Left lung (tissue), 10 donors: ENCODE results near the gene UGT1A5. TPM values are rescaled to one million over a fixed set of nuclear protein-coding genes. Genes with fewer than 3 reads are reported as not detected.
"Not testable (repeated sequence)": the region's sequence is repeated elsewhere in the genome, so short reads cannot be mapped to it uniquely, and the experiment has no call there.

Source experiments
- ATAC-seq: fragments of 200-7000 bp; cut with Tn5 transposase; one replicate; pipeline ENCODE4 v1.9.1; 2020; ENCODE audit warnings: moderate library complexity
- DNase-seq, 4 donors: peaks; one replicate each; pipeline ENCODE4 v3.0.0-alpha.2; 2013 to 2020
- H3K27ac ChIP-seq, 2 donors: fragments of 200-600 bp; sonication (generic) in 1 of 2; one replicate each; pipeline versions ENCODE4 v1.5.0 to v1.8.0; 2020 to 2021
- H3K27me3 ChIP-seq, 2 donors: fragments of 200-600 bp; sonication (generic) in 1 of 2; one replicate each; pipeline versions ENCODE4 v1.5.0 to v1.8.0; 2020 to 2021
- H3K36me3 ChIP-seq, 2 donors: fragments of 200-600 bp; sonication (generic) in 1 of 2; one replicate each; pipeline versions ENCODE4 v1.5.0 to v1.8.0; 2020 to 2021
- H3K4me1 ChIP-seq, 2 donors: fragments of 200-600 bp; one replicate each; pipeline ENCODE4 v1.8.0; 2021
- H3K4me3 ChIP-seq, 2 donors: fragments of 200-600 bp; sonication (generic) in 1 of 2; one replicate each; pipeline versions ENCODE4 v1.5.0 to v1.8.0; 2020 to 2021; ENCODE audit warnings: mild to moderate bottlenecking in 1 of 2
- H3K9me3 ChIP-seq, 2 donors: fragments of 200-600 bp; sonication (generic) in 1 of 2; one replicate each; pipeline versions ENCODE4 v1.5.0 to v1.8.0; 2020 to 2021
- CTCF ChIP-seq, 2 donors: fragments of 200-600 bp; sonication (generic) in 1 of 2; IDR thresholded peaks; one replicate each; pipeline versions ENCODE4 v1.5.0 to v1.8.0; 2021; ENCODE audit warnings: antibody characterized with exemption in 2 of 2
- intact Hi-C, 2 donors: fragments of 100-400 bp; cut with DNase I; formaldehyde crosslinking; loops; one replicate each; pipeline versions ENCODE4 v1.11.2 to v1.14.2; 2022
- polyA plus RNA-seq, 6 donors: library from polyadenylated mRNA; unstranded; fragments of 120-200 nt; gene quantifications; one replicate each; pipeline ENCODE4 v1.2.1, GENCODE V29; 2013; ENCODE audit not compliant: insufficient read length in 6 of 6
- total RNA-seq, 2 donors: library from RNA; stranded (reverse); fragmentation: NEBNext Ultra II Directional; extraction: Animal tissue kit (Norgen Biotek cat#: 25700); gene quantifications; one replicate each; pipeline ENCODE4 v1.2.1, GENCODE V29; 2021
- donor health status: DM: no; HTN: yes; CAD: no.
- donor health status: DM: no; HTN: no; CAD: no.

Gene UGT1A5
- total and polyA plus RNA-seq, 8 donors = 0.10 TPM; not detected in 7

GRCh38 chr2:233711312-233712008 lies 1.2 kb upstream of the UGT1A5 start:
- Histone ChIP-seq H3K27ac (no peak overlapping the region), H3K36me3 (no peaks in the 10 kb centered on the region), H3K4me3 (no peak overlapping the region), H3K27me3 (peaks cover 0 to 7% of the 10 kb centered on the region in 2 donors), H3K4me1 (no peaks in the 10 kb centered on the region), H3K9me3 (no peaks in the 10 kb centered on the region)
- intact Hi-C loops = no loop called here
- TF ChIP-seq CTCF (IDR thresholded peaks at IDR 0.05) = peak; percentile 76 to 82
- ATAC-seq = peak; percentile 98
- peak; percentile 57 to 90 (median 81) for DNase-seq

GRCh38 chr2:233713262-233713615 lies 532 bp downstream of the UGT1A5 start:
- DNase-seq = no peak
- no peak for ATAC-seq
- no peak overlapping the region for H3K27ac ChIP-seq
- H3K27me3 ChIP-seq = peaks cover 0 to 14% of the 10 kb centered on the region in 2 donors
- intact Hi-C loops = no loop called here
- H3K36me3 ChIP-seq = no peaks in the 10 kb centered on the region
- no peak overlapping the region for H3K4me3 ChIP-seq
- no peaks in the 10 kb centered on the region for H3K9me3 ChIP-seq
- no peaks in the 10 kb centered on the region for H3K4me1 ChIP-seq
- TF ChIP-seq CTCF (IDR thresholded peaks at IDR 0.05) = no peak

- Histone ChIP-seq H3K36me3 (no peaks in the 10 kb centered on the region), H3K9me3 (no peaks in the 10 kb centered on the region), H3K27me3 (peaks cover 0 to 15% of the 10 kb centered on the region in 2 donors), H3K4me1 (no peaks in the 10 kb centered on the region), H3K4me3 (no peak overlapping the region), H3K27ac (no peak overlapping the region)
- intact Hi-C loops = no loop called here
- TF ChIP-seq CTCF (IDR thresholded peaks at IDR 0.05) = no peak
- DNase-seq (no peak), ATAC-seq (no peak)
These were observed 1.4 kb downstream of the UGT1A5 start for GRCh38 chr2:233714121-233714520.

- Histone ChIP-seq H3K27ac (no peak within 1 kb of the TSS), H3K4me3 (no peak within 1 kb of the TSS), H3K4me1 (no peaks in the 10 kb centered on the region), H3K36me3 (no peaks in the 10 kb centered on the region), H3K27me3 (peaks cover 0 to 15% of the 10 kb centered on the region in 2 donors), H3K9me3 (no peaks in the 10 kb centered on the region)
- DNase-seq = no peak
- no peak for ATAC-seq
- intact Hi-C loops = no loop called here
- no peak for TF ChIP-seq CTCF (IDR thresholded peaks at IDR 0.05)
These were observed 5.8 kb downstream of the UGT1A5 start, which contains the start of gene UGT1A4 for GRCh38 chr2:233718552-233718951. Gene UGT1A4 (plus strand): TSS chr2:233718736. CDS start chr2:233718821, 85 bp downstream.

- DNase-seq (no peak), ATAC-seq (no peak)
- intact Hi-C loops = no loop called here
- H3K36me3 ChIP-seq = no peaks in the 10 kb centered on the region
- no peak for TF ChIP-seq CTCF (IDR thresholded peaks at IDR 0.05)
- no peak within 1 kb of the TSS for H3K4me3 ChIP-seq
- H3K27ac ChIP-seq = no peak within 1 kb of the TSS
- H3K9me3 ChIP-seq = no peaks in the 10 kb centered on the region
- no peaks in the 10 kb centered on the region for H3K4me1 ChIP-seq
- no peaks in the 10 kb centered on the region for H3K27me3 ChIP-seq
These were observed 16.1 kb downstream of the UGT1A5 start, which contains the start of gene UGT1A3 for GRCh38 chr2:233728723-233729301. Gene UGT1A3 (plus strand): TSS chr2:233729042. CDS start chr2:233729127, 85 bp downstream.

GRCh38 chr2:233736868-233737653 lies 24.4 kb downstream of the UGT1A5 start:
- ATAC-seq, H3K4me3 ChIP-seq, DNase-seq, H3K9me3 ChIP-seq, H3K4me1 ChIP-seq, H3K36me3 ChIP-seq, H3K27ac ChIP-seq, intact Hi-C loops: not testable (repeated sequence)
- H3K27me3 ChIP-seq = peaks cover 0 to 12% of the 10 kb centered on the region in 2 donors
